22Rv1 (cell line): ENCODE measurements around the gene NUDCD2.
A peak's percentile ranks its signal among the peaks of the same experiment; 100 is the strongest.

Experiments used
- H3K27ac ChIP-seq: fragments of 450-650 bp; 2 replicates; pipeline ENCODE4 v1.5.1; 2017
- CTCF ChIP-seq: fragments of 450-650 bp; IDR thresholded peaks from 2 replicates; pipeline ENCODE4 v1.5.1; 2017; ENCODE audit warnings: mild to moderate bottlenecking
- ZFX ChIP-seq: fragments of 450-650 bp; IDR thresholded peaks from 2 replicates; pipeline ENCODE4 v1.6.1; 2017; ENCODE audit warnings: antibody characterized with exemption, borderline replicate concordance

The NUDCD2 gene

GRCh38 chr5:163473635-163474243, 13.8 kb upstream of the NUDCD2 start:
- no peak overlapping the region for H3K27ac ChIP-seq
- TF ChIP-seq CTCF (peak; percentile 69), ZFX (no peak)

- TF ChIP-seq CTCF (no peak), ZFX (no peak)
- peak overlapping the region; percentile 22; the same call in 1 of the 2 replicates for H3K27ac ChIP-seq
These were observed 7.8 kb upstream of the NUDCD2 start for GRCh38 chr5:163467682-163468081.

GRCh38 chr5:163463063-163463435, 3.1 kb upstream of the NUDCD2 start:
- TF ChIP-seq CTCF: no peak
- no peak for TF ChIP-seq ZFX
- H3K27ac ChIP-seq: peak overlapping the region; percentile 98; the same call in 1 of the 2 replicates

GRCh38 chr5:163460562-163461171, 765 bp upstream of the NUDCD2 start, which contains the start of gene HMMR:
Gene HMMR, plus strand, starts transcription at chr5:163460632. Its CDS starts 61 bp downstream, at chr5:163460693.
- H3K27ac ChIP-seq: peak within 1 kb of the TSS; percentile 98
- TF ChIP-seq CTCF (no peak), ZFX (no peak)

- H3K27ac ChIP-seq: peak overlapping the region; percentile 98
These were observed 462 bp downstream of the NUDCD2 start for GRCh38 chr5:163459462-163459818.

GRCh38 chr5:163458778-163459385, 1.0 kb downstream of the NUDCD2 start:
- TF ChIP-seq CTCF: no peak
- TF ChIP-seq ZFX: no peak
- H3K27ac ChIP-seq: peak overlapping the region; percentile 98

More at GRCh38 chr5:163459462-163459818, 462 bp downstream of the NUDCD2 start:
- no peak for TF ChIP-seq ZFX
- no peak for TF ChIP-seq CTCF

- TF ChIP-seq ZFX: no peak
- no peak for TF ChIP-seq CTCF
- no peak overlapping the region for H3K27ac ChIP-seq
These were observed 3.1 kb downstream of the NUDCD2 start for GRCh38 chr5:163456840-163457239.
